ENCODE data around the gene OR10G4. TPM values are rescaled to one million over a fixed set of nuclear protein-coding genes. Genes with fewer than 3 reads are reported as not detected.
"Not testable (repeated sequence)": the region's sequence is repeated elsewhere in the genome, so short reads cannot be mapped to it uniquely, and the experiment has no call there.

Gene OR10G4
- total RNA-seq (not detected), polyA plus RNA-seq (under 0.01 TPM)
- long read RNA-seq, donor 1: 0 reads
- long read RNA-seq, donor 2: 0 reads
- long read RNA-seq, donor 3: 0 reads
- long read RNA-seq, donor 4: 0 reads
- long read RNA-seq, donor 5: 0 reads
- long read RNA-seq, donor 6: 0 reads
- long read RNA-seq, donor 7: 0 reads
- long read RNA-seq, donor 8: 0 reads
- long read RNA-seq, donor 9: 0 reads
- long read RNA-seq, donor 10: 0 reads

GRCh38 chr11:124012697-124013096, at the start of gene OR10G4:
Gene OR10G4, plus strand, starts transcription at chr11:124012997. Its CDS starts 2,578 bp downstream, at chr11:124015575.
- no peaks in the 10 kb centered on the region for H3K9me3 ChIP-seq (ENCODE audit: control insufficient read depth in 2 of 2, insufficient read depth in 1 of 2, low read length in 1 of 2)
- DNase-seq (ENCODE audit: low read depth in 6 of 9, low spot score in 9 of 9): no peak
- H3K4me3 ChIP-seq (ENCODE audit: low read length in 2 of 2): no peak within 1 kb of the TSS
- H3K4me1 ChIP-seq (ENCODE audit: control insufficient read depth in 2 of 2, insufficient read depth in 2 of 2, low read length in 2 of 2): no peaks in the 10 kb centered on the region
- WGBS: 91% methylated on average over 2 of the region's 2 CpGs
- H3K36me3 ChIP-seq (ENCODE audit: control insufficient read depth in 2 of 2, insufficient read depth in 2 of 2, low read length in 1 of 2): no peaks in the 10 kb centered on the region
- no peak within 1 kb of the TSS for H3K27ac ChIP-seq (ENCODE audit: low read depth in 1 of 2, low read length in 1 of 2)
- H3K27me3 ChIP-seq (ENCODE audit: control insufficient read depth in 2 of 2, insufficient read depth in 1 of 2, low read length in 1 of 2): no peaks in the 10 kb centered on the region

- H3K36me3 ChIP-seq (ENCODE audit: control insufficient read depth in 2 of 2, insufficient read depth in 2 of 2, low read length in 1 of 2): no peaks in the 10 kb centered on the region
- DNase-seq (ENCODE audit: low read depth in 6 of 9, low spot score in 9 of 9): no peak
- no peaks in the 10 kb centered on the region for H3K4me1 ChIP-seq (ENCODE audit: control insufficient read depth in 2 of 2, insufficient read depth in 2 of 2, low read length in 2 of 2)
- H3K27me3 ChIP-seq (ENCODE audit: control insufficient read depth in 2 of 2, insufficient read depth in 1 of 2, low read length in 1 of 2): no peaks in the 10 kb centered on the region
- no peak overlapping the region for H3K4me3 ChIP-seq (ENCODE audit: low read length in 2 of 2)
- H3K27ac ChIP-seq (ENCODE audit: low read depth in 1 of 2, low read length in 1 of 2): no peak overlapping the region
- 97% methylated on average over 1 of the region's 1 CpG for WGBS
- H3K9me3 ChIP-seq (ENCODE audit: control insufficient read depth in 2 of 2, insufficient read depth in 1 of 2, low read length in 1 of 2): no peaks in the 10 kb centered on the region
Measured at GRCh38 chr11:123973816-123974215, 39.0 kb upstream of the OR10G4 start.

- no peaks in the 10 kb centered on the region for H3K4me1 ChIP-seq (ENCODE audit: control insufficient read depth in 2 of 2, insufficient read depth in 2 of 2, low read length in 2 of 2)
Measured at GRCh38 chr11:123976770-123977560, 35.8 kb upstream of the OR10G4 start.

GRCh38 chr11:123977731-123978347, 35.0 kb upstream of the OR10G4 start, which contains the start of gene OR10S1:
Gene OR10S1, minus strand, starts transcription at chr11:123977781. Its CDS starts 117 bp downstream, at chr11:123977664.
- Histone ChIP-seq H3K4me1 (ENCODE audit: control insufficient read depth in 2 of 2, insufficient read depth in 2 of 2, low read length in 2 of 2) (no peaks in the 10 kb centered on the region), H3K4me3 (ENCODE audit: low read length in 2 of 2) (no peak within 1 kb of the TSS), H3K36me3 (ENCODE audit: control insufficient read depth in 2 of 2, insufficient read depth in 2 of 2, low read length in 1 of 2) (no peaks in the 10 kb centered on the region), H3K27ac (ENCODE audit: low read depth in 1 of 2, low read length in 1 of 2) (no peak within 1 kb of the TSS), H3K27me3 (ENCODE audit: control insufficient read depth in 2 of 2, insufficient read depth in 1 of 2, low read length in 1 of 2) (no peaks in the 10 kb centered on the region), H3K9me3 (ENCODE audit: control insufficient read depth in 2 of 2, insufficient read depth in 1 of 2, low read length in 1 of 2) (no peaks in the 10 kb centered on the region)
- no peak for DNase-seq (ENCODE audit: low read depth in 6 of 9, low spot score in 9 of 9)

More at GRCh38 chr11:123976770-123977560, 35.8 kb upstream of the OR10G4 start:
- 96% methylated on average over 18 of the region's 18 CpGs for WGBS
- no peak overlapping the region for H3K4me3 ChIP-seq (ENCODE audit: low read length in 2 of 2)
- H3K36me3 ChIP-seq (ENCODE audit: control insufficient read depth in 2 of 2, insufficient read depth in 2 of 2, low read length in 1 of 2): no peaks in the 10 kb centered on the region
- DNase-seq (ENCODE audit: low read depth in 6 of 9, low spot score in 9 of 9): no peak
- no peaks in the 10 kb centered on the region for H3K27me3 ChIP-seq (ENCODE audit: control insufficient read depth in 2 of 2, insufficient read depth in 1 of 2, low read length in 1 of 2)
- H3K9me3 ChIP-seq (ENCODE audit: control insufficient read depth in 2 of 2, insufficient read depth in 1 of 2, low read length in 1 of 2): no peaks in the 10 kb centered on the region
- no peak overlapping the region for H3K27ac ChIP-seq (ENCODE audit: low read depth in 1 of 2, low read length in 1 of 2)

DNA sequence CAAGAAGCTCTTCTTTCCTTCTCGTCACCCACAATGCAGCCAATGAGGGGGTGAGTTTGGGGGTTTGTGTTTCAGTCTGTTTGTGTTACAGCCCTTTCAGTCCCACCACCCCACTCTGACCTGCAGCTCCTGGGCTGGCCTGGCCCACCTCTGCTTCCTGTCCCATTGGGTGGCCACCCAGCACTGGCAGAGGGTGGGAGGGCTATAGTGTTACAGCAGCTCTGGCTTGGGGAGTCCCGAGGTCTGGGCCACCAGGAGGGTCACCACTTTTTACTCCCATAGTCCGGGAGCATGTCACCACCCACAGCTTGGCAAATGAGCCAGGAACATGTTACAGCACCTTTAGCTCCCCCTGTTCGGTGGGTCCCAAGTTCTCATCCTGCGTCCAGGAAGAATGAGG, 33.5 kb upstream of the OR10G4 start:
- no peak for DNase-seq (ENCODE audit: low read depth in 6 of 9, low spot score in 9 of 9)
- no peaks in the 10 kb centered on the region for H3K36me3 ChIP-seq (ENCODE audit: control insufficient read depth in 2 of 2, insufficient read depth in 2 of 2, low read length in 1 of 2)
- WGBS: 93% methylated on average over 5 of the region's 5 CpGs
- H3K27ac ChIP-seq (ENCODE audit: low read depth in 1 of 2, low read length in 1 of 2): no peak overlapping the region
- no peaks in the 10 kb centered on the region for H3K4me1 ChIP-seq (ENCODE audit: control insufficient read depth in 2 of 2, insufficient read depth in 2 of 2, low read length in 2 of 2)
- H3K9me3 ChIP-seq (ENCODE audit: control insufficient read depth in 2 of 2, insufficient read depth in 1 of 2, low read length in 1 of 2): no peaks in the 10 kb centered on the region
- H3K4me3 ChIP-seq (ENCODE audit: low read length in 2 of 2): no peak overlapping the region
- H3K27me3 ChIP-seq (ENCODE audit: control insufficient read depth in 2 of 2, insufficient read depth in 1 of 2, low read length in 1 of 2): no peaks in the 10 kb centered on the region

DNA sequence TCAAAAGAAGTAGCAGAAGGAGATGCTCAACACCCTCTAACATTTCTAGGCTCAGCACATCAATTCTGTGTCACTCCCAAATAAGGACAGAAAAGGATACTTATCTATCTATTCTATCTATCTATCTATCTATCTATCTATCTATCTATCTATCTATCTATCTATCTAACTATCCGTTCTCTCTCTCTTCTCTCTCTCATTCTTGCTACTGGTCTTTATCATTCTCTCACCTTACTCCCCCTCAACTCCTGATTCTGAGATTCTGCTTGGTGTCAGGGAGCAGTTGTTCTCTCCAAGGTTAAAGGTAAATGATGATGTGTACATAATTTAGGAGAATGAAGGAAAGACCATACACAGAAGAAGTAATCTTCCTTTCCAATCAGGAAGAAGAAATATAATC, 17.7 kb upstream of the OR10G4 start, which contains the start of gene OR10G6:
Gene OR10G6 (minus strand): TSS at position 43 of the 400 bp plus-strand sequence. CDS start 0 bp downstream, at position 43.
- no peaks in the 10 kb centered on the region for H3K9me3 ChIP-seq (ENCODE audit: control insufficient read depth in 2 of 2, insufficient read depth in 1 of 2, low read length in 1 of 2)
- H3K27ac ChIP-seq (ENCODE audit: low read depth in 1 of 2, low read length in 1 of 2): no peak within 1 kb of the TSS
- 100% methylated on average over 1 of the region's 1 CpG for WGBS

GRCh38 chr11:124015837-124016236, 3.0 kb downstream of the OR10G4 start:
- not testable (repeated sequence) for H3K4me3 ChIP-seq (ENCODE audit: low read length in 2 of 2); DNase-seq (ENCODE audit: low read depth in 6 of 9, low spot score in 9 of 9); H3K27ac ChIP-seq (ENCODE audit: low read depth in 1 of 2, low read length in 1 of 2); H3K4me1 ChIP-seq (ENCODE audit: control insufficient read depth in 2 of 2, insufficient read depth in 2 of 2, low read length in 2 of 2); H3K9me3 ChIP-seq (ENCODE audit: control insufficient read depth in 2 of 2, insufficient read depth in 1 of 2, low read length in 1 of 2); H3K36me3 ChIP-seq (ENCODE audit: control insufficient read depth in 2 of 2, insufficient read depth in 2 of 2, low read length in 1 of 2); H3K27me3 ChIP-seq (ENCODE audit: control insufficient read depth in 2 of 2, insufficient read depth in 1 of 2, low read length in 1 of 2)
- WGBS: 91% methylated on average over 7 of the region's 9 CpGs

More for the DNA sequence above, 17.7 kb upstream of the OR10G4 start, which contains the start of gene OR10G6:
- Histone ChIP-seq H3K4me3 (ENCODE audit: low read length in 2 of 2) (no peak within 1 kb of the TSS), H3K36me3 (ENCODE audit: control insufficient read depth in 2 of 2, insufficient read depth in 2 of 2, low read length in 1 of 2) (no peaks in the 10 kb centered on the region), H3K4me1 (ENCODE audit: control insufficient read depth in 2 of 2, insufficient read depth in 2 of 2, low read length in 2 of 2) (no peaks in the 10 kb centered on the region), H3K27me3 (ENCODE audit: control insufficient read depth in 2 of 2, insufficient read depth in 1 of 2, low read length in 1 of 2) (no peaks in the 10 kb centered on the region)
- no peak for DNase-seq (ENCODE audit: low read depth in 6 of 9, low spot score in 9 of 9)

DNA sequence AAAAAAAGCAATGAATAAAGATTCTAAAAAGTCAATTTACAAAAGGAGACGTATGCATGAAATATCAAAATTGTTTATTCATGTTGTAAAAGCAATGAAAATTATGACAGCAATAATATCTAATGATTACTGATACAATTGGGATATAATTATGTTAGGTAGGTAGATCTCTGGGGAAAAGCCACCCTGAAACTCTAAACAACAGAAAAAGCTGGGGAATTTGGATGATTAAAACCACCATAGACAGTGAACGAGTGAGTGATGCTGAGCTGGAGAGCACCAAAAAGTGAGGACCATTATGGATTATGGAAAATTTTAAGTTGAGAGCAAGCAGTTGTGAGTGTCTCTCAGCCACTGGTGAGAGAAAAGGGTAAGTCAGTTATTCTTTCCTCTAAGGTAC, 13.7 kb downstream of the OR10G4 start, which contains the start of gene OR10G8:
Gene OR10G8 (plus strand): TSS at position 301 of the 400 bp plus-strand sequence. CDS start 2,825 bp downstream, outside the sequence.
- no peaks in the 10 kb centered on the region for H3K9me3 ChIP-seq (ENCODE audit: control insufficient read depth in 2 of 2, insufficient read depth in 1 of 2, low read length in 1 of 2)
- H3K36me3 ChIP-seq (ENCODE audit: control insufficient read depth in 2 of 2, insufficient read depth in 2 of 2, low read length in 1 of 2): no peaks in the 10 kb centered on the region
- H3K27ac ChIP-seq (ENCODE audit: low read depth in 1 of 2, low read length in 1 of 2): no peak within 1 kb of the TSS
- DNase-seq (ENCODE audit: low read depth in 6 of 9, low spot score in 9 of 9): no peak
- no peaks in the 10 kb centered on the region for H3K4me1 ChIP-seq (ENCODE audit: control insufficient read depth in 2 of 2, insufficient read depth in 2 of 2, low read length in 2 of 2)
- H3K4me3 ChIP-seq (ENCODE audit: low read length in 2 of 2): no peak within 1 kb of the TSS
- WGBS: 94% methylated on average over 2 of the region's 2 CpGs
- H3K27me3 ChIP-seq (ENCODE audit: control insufficient read depth in 2 of 2, insufficient read depth in 1 of 2, low read length in 1 of 2): no peaks in the 10 kb centered on the region

DNA sequence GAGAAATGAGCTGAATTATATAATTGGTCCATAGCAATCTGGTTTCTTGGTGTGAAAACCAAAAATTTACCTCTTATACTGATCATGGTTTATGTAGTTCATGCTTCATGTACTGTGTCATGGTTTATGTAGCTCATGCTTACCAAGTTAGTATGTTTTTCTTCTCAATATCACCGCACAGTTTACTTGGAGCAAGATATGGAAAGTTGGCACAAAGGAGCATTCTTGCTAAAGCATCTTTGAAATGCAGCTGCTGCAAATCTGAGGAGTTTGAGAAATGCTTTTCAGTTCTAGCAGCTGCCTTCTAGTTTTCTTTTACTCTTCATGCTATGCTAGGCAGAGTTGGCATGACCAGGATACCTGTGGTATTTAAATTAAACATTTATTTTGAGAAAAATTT, 23.9 kb downstream of the OR10G4 start:
- Histone ChIP-seq H3K9me3 (ENCODE audit: control insufficient read depth in 2 of 2, insufficient read depth in 1 of 2, low read length in 1 of 2) (no peaks in the 10 kb centered on the region), H3K27me3 (ENCODE audit: control insufficient read depth in 2 of 2, insufficient read depth in 1 of 2, low read length in 1 of 2) (no peaks in the 10 kb centered on the region), H3K36me3 (ENCODE audit: control insufficient read depth in 2 of 2, insufficient read depth in 2 of 2, low read length in 1 of 2) (no peaks in the 10 kb centered on the region), H3K27ac (ENCODE audit: low read depth in 1 of 2, low read length in 1 of 2) (no peak overlapping the region), H3K4me1 (ENCODE audit: control insufficient read depth in 2 of 2, insufficient read depth in 2 of 2, low read length in 2 of 2) (no peaks in the 10 kb centered on the region), H3K4me3 (ENCODE audit: low read length in 2 of 2) (no peak overlapping the region)
- no peak for DNase-seq (ENCODE audit: low read depth in 6 of 9, low spot score in 9 of 9)
- WGBS: 93% methylated on average over 1 of the region's 1 CpG
